K562 (cell line): ENCODE results near the gene TTC28. TPM values are rescaled to one million over a fixed set of nuclear protein-coding genes. Genes with fewer than 3 reads are reported as not detected.

Experiments
- ATAC-seq: fragments of 200-7000 bp; cut with Tn5 transposase; 3 replicates; pipeline ENCODE4 v1.9.1; 2020; ENCODE audit warnings: moderate library complexity
- BruUV-seq: library from RNA; stranded (reverse); fragments of 400-500 nt; replicated peaks from 2 replicates; lab custom pipeline; 2021; lab: Mats Ljungman, UMichigan
- CTCF ChIA-PET: fragments of 300-600 bp; formaldehyde crosslinking; extraction: SDS; loops from one replicate; lab custom pipeline; 2021; ENCODE audit warnings: low intra/inter-chr PET ratio; lab: Yijun Ruan, JAX
- POLR2A ChIA-PET: fragments of 300-600, 350-650 bp; sonication (Branson Sonifier 250); formaldehyde crosslinking; extraction: SDS; loops from one replicate; lab custom pipeline; 2021; ENCODE audit warnings: antibody characterized with exemption, inconsistent platforms; lab: Yijun Ruan, JAX
- DNase-seq, 4 experiments: peaks; one replicate each; pipeline versions ENCODE4 v3.0.0 to v3.0.0-alpha.2; 2011 to 2018; ENCODE audit warnings: low spot score in 3 of 4, mixed read lengths in 3 of 4; ENCODE audit errors: extremely low read depth in 1 of 4
- FAIRE-seq: peaks from 2 replicates; lab custom pipeline; 2011; peaks lifted over from hg19 to GRCh38; lab: Jason Lieb, UNC
- H2AFZ ChIP-seq: 2 replicates; pipeline ENCODE4 v1.6.0; 2011; ENCODE audit warnings: low read depth, low read length, control low read depth, inconsistent platforms
- H3K27ac ChIP-seq: fragments of 200-600 bp; 3 replicates; pipeline ENCODE4 v1.8.0; 2011; ENCODE audit warnings: low read depth, mild to moderate bottlenecking, control low read depth, inconsistent platforms, low read length, moderate library complexity, mixed read lengths; ENCODE audit errors: extremely low read depth
- H3K27me3 ChIP-seq, 2 experiments: fragments of 300-600 bp in 1 of 2; 2 replicates in 1 of 2; 3 replicates in 1 of 2; pipeline versions ENCODE4 v1.6.0 to v1.8.0; 2011; ENCODE audit warnings: inconsistent platforms in 2 of 2, low read length in 2 of 2, mild to moderate bottlenecking in 1 of 2, mixed read lengths in 1 of 2, moderate library complexity in 1 of 2; ENCODE audit not compliant: control insufficient read depth in 2 of 2, insufficient read depth in 2 of 2
- H3K36me3 ChIP-seq: fragments of 300-600 bp; 3 replicates; pipeline ENCODE4 v1.8.0; 2011; ENCODE audit warnings: mild to moderate bottlenecking, low read length, inconsistent platforms; ENCODE audit not compliant: control insufficient read depth, insufficient read depth
- H3K4me1 ChIP-seq, 2 experiments: fragments of 200-600 bp in 1 of 2; replicated peaks in 1 of 2; 2 replicates in 1 of 2; 3 replicates in 1 of 2; pipeline versions ENCODE4 v1.5.1 to v1.8.0; 2011; ENCODE audit warnings: inconsistent platforms in 2 of 2, low read length in 2 of 2, mild to moderate bottlenecking in 1 of 2, mixed read lengths in 1 of 2, moderate library complexity in 1 of 2; ENCODE audit not compliant: control insufficient read depth in 2 of 2, insufficient read depth in 2 of 2
- H3K4me2 ChIP-seq: 2 replicates; pipeline ENCODE4 v1.6.1; 2011; ENCODE audit warnings: low read length, control low read depth, inconsistent platforms, mixed read lengths; ENCODE audit not compliant: insufficient read depth
- H3K4me3 ChIP-seq: fragments of 200-600 bp; sonication (generic), shearing (Covaris generic); 2 replicates; pipeline ENCODE4 v1.5.1; 2016; ENCODE audit warnings: control low read depth, inconsistent platforms
- H3K79me2 ChIP-seq: fragments of 200-600 bp; 3 replicates; pipeline ENCODE4 v1.8.0; 2011; ENCODE audit warnings: low read length, inconsistent platforms; ENCODE audit not compliant: control insufficient read depth, insufficient read depth
- H3K9ac ChIP-seq, 2 experiments: 2 replicates each; pipeline versions ENCODE4 v1.6.0 to v1.6.1; 2011; ENCODE audit warnings: low read depth in 2 of 2, low read length in 2 of 2, control low read depth in 1 of 2, inconsistent platforms in 1 of 2, mild to moderate bottlenecking in 1 of 2, mixed read lengths in 1 of 2; ENCODE audit not compliant: insufficient read depth in 1 of 2
- H3K9me1 ChIP-seq: one replicate; pipeline ENCODE4 v1.6.0; 2011; ENCODE audit warnings: inconsistent platforms, mild to moderate bottlenecking, low read length, moderate library complexity; ENCODE audit not compliant: control insufficient read depth, insufficient read depth
- H3K9me3 ChIP-seq: replicated peaks from 2 replicates; pipeline ENCODE4 v1.5.1; 2011; ENCODE audit warnings: low read depth, low read length, inconsistent platforms; ENCODE audit not compliant: control insufficient read depth, insufficient read depth
- H4K20me1 ChIP-seq: replicated peaks from 2 replicates; pipeline ENCODE4 v1.6.1; 2011; ENCODE audit warnings: low read length, inconsistent platforms, mixed read lengths; ENCODE audit not compliant: control insufficient read depth, insufficient read depth
- ATF2 ChIP-seq: sonication (generic); formaldehyde crosslinking; IDR thresholded peaks from 2 replicates; pipeline ENCODE4 v1.8.1; 2022; ENCODE audit warnings: missing genetic modification reagents
- CBX5 ChIP-seq: IDR thresholded peaks from 2 replicates; pipeline ENCODE4 v1.6.1; 2014; ENCODE audit warnings: low read depth, borderline replicate concordance
- E4F1 ChIP-seq: fragments of 250-450 bp; sonication (Bioruptor Pico); IDR thresholded peaks from 2 replicates; pipeline ENCODE4 v1.5.0; 2021; ENCODE audit warnings: mild to moderate bottlenecking, borderline replicate concordance
- ELF4 ChIP-seq: fragments of 450-650 bp; formaldehyde crosslinking; IDR thresholded peaks from 2 replicates; pipeline ENCODE4 v1.4.0; 2022; ENCODE audit warnings: missing genetic modification characterization
- EP300 ChIP-seq: IDR thresholded peaks from 2 replicates; pipeline ENCODE4 v1.6.1; 2012; ENCODE audit warnings: low read length, improper control_type of control experiment
- NR4A1 ChIP-seq, 2 experiments: fragments of 250-450 bp in 1 of 2; fragments of 450-650 bp in 1 of 2; sonication (Bioruptor Pico) in 1 of 2; IDR thresholded peaks; 2 replicates each; pipeline versions ENCODE4 v1.4.0 to v1.6.1; 2016 to 2020; ENCODE audit warnings: mild to moderate bottlenecking in 2 of 2, missing compliant biosample characterization in 1 of 2, missing genetic modification characterization in 1 of 2, moderate library complexity in 1 of 2
- PHB ChIP-seq: fragments of 250-450 bp; sonication (Bioruptor Pico); IDR thresholded peaks from 2 replicates; pipeline ENCODE4 v1.5.0; 2021
- SREBF2 ChIP-seq: sonication (generic); formaldehyde crosslinking; IDR thresholded peaks from 2 replicates; pipeline ENCODE4 v1.4.0; 2020; ENCODE audit warnings: mild to moderate bottlenecking, missing genetic modification reagents
- ZNF639 ChIP-seq, 2 experiments: fragments of 200-800 bp in 1 of 2; sonication (Bioruptor generic) in 1 of 2; sonication (generic) in 1 of 2; formaldehyde crosslinking in 1 of 2; IDR thresholded peaks in 1 of 2; conservative IDR thresholded peaks in 1 of 2; 2 replicates each; pipeline versions ENCODE4 v1.5.0 to v1.6.1; 2016 to 2020; ENCODE audit warnings: missing compliant biosample characterization in 1 of 2, missing genetic modification characterization in 1 of 2, missing genetic modification reagents in 1 of 2
- WGBS: fragments of 100-300 bp; shearing (Covaris generic); methylation state at CpG from one replicate; pipeline ENCODE4 v1.1.6; 2016; ENCODE audit warnings: low coverage, mixed read lengths; ENCODE audit not compliant: insufficient coverage; ENCODE audit errors: missing lambda C conversion rate; 5-methylcytosine and 5-hydroxymethylcytosine counted together
- in situ Hi-C: fragments of 300-500 bp; cut with MboI; formaldehyde crosslinking; loops from 4 replicates; pipeline ENCODE4 v1.15.0; 2018; ENCODE audit warnings: inconsistent platforms, mixed read lengths
- intact Hi-C: fragments of 100-400 bp; cut with micrococcal nuclease; formaldehyde crosslinking; loops from 2 replicates; pipeline ENCODE4 v1.14.2; 2022
- polyA plus RNA-seq, 8 experiments: library from polyadenylated mRNA; depleted of rRNA in 4 of 8; stranded (reverse) in 5 of 8; unstranded in 3 of 8; fragments of >200 nt; fragmentation: Nextera tagmentation in 2 of 8; fragmentation: Illumina TruSeq in 1 of 8; extraction: Ambion mirVana in 2 of 8; extraction: Trizol in 1 of 8; gene quantifications; 2 replicates each; pipeline versions ENCODE4 v1.2.1 to v1.2.3, GENCODE V29; 2011 to 2014; ENCODE audit warnings: inconsistent platforms in 1 of 8, missing spikeins in 1 of 8
- total RNA-seq, 7 experiments: library from RNA; depleted of rRNA in 6 of 7; stranded (reverse); fragments of >200 nt in 6 of 7; fragmentation: Illumina TruSeq in 2 of 7; extraction: Trizol in 2 of 7; gene quantifications; 2 replicates each; pipeline versions ENCODE4 v1.2.1 to v1.2.3, GENCODE V29; 2011 to 2021; ENCODE audit warnings: low replicate concordance in 1 of 7
- TF ChIP-seq, protein P1 (sequence below): fragments of 250-450 bp; sonication (Bioruptor Pico); IDR thresholded peaks from 2 replicates; pipeline ENCODE4 v1.5.0; 2021; ENCODE audit warnings: mild to moderate bottlenecking, moderate library complexity

TTC28 gene
- total and polyA plus RNA-seq, 9 of the 15 experiments (the other 6 are each of a cell fraction or from before 2014, with no cell fraction given): 0.22 to 10.7 (median 3.1) TPM

- TF ChIP-seq E4F1 (CRISPR knock-in tag) (no peak), ZNF639 (CRISPR knock-in tag; conservative IDR thresholded peaks at IDR 0.05 in 1 of 2, IDR thresholded peaks at IDR 0.05 in 1 of 2) (no peak), ELF4 (no peak), EP300 (no peak)
These were observed 85.4 kb downstream of the TTC28 start (continued) for GRCh38 chr22:28594076-28594796.

DNA sequence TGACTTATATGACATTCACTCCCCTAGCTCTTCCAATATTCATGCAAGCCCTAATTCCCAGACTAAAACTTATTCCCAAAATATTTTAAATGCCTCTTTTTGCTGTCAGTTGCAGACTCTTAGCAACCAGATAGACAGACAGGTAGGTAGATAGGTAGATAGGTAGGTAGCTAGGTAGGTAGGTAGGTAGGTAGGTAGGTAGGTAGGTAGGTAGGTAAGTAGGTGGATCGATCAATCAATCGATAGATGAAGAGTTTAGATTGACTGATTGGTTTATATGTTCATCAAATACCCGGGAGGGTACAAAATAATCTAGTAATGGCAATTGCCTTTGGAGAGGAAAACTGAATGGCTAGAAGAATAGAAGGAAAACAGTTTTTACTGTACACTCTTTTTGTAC is 86.3 kb downstream of the TTC28 start:
- Histone ChIP-seq H3K27ac (no peak overlapping the region), H3K36me3 (no peaks in the 10 kb centered on the region), H2AFZ (no peak overlapping the region), H3K9me1 (no peaks in the 10 kb centered on the region), H3K79me2 (no peaks in the 10 kb centered on the region), H3K9ac (no peak overlapping the region), H3K9me3 (no peaks in the 10 kb centered on the region), H4K20me1 (no peaks in the 10 kb centered on the region), H3K4me2 (no peak overlapping the region), H3K4me3 (no peak overlapping the region), H3K4me1 (peaks cover 0 to 3% of the 10 kb centered on the region in 2 experiments; a peak in 1 of 5 replicates), H3K27me3 (no peaks in the 10 kb centered on the region)
- in situ Hi-C loops: loop anchor here (10.0 to 25.0 kb wide), 2 partner anchors 568 to 706 kb away; no protein-coding TSS in a partner anchor
- DNase-seq (no peak), FAIRE-seq (no peak), ATAC-seq (no peak)
- WGBS: 78% methylated on average over 3 of the region's 3 CpGs
- CTCF ChIA-PET: interaction anchor here (1.5 kb wide), 1 partner anchor 540 kb away, joined by 4 read pairs; no protein-coding TSS in a partner anchor
- no TSS peak for BruUV-seq
- POLR2A ChIA-PET: no interaction called here
- intact Hi-C loops: loop anchor here (5.0 to 10.0 kb wide), 2 partner anchors 151 to 348 kb away; no protein-coding TSS in a partner anchor
- TF ChIP-seq PHB (CRISPR knock-in tag) (no peak), SREBF2 (no peak), NR4A1 (CRISPR knock-in tag; IDR thresholded peaks at IDR 0.05) (no peak), NR4A1 (tag; IDR thresholded peaks at IDR 0.05) (no peak), ATF2 (CRISPR knock-in tag) (no peak), CBX5 (no peak)
- TF ChIP-seq, protein P1, sequence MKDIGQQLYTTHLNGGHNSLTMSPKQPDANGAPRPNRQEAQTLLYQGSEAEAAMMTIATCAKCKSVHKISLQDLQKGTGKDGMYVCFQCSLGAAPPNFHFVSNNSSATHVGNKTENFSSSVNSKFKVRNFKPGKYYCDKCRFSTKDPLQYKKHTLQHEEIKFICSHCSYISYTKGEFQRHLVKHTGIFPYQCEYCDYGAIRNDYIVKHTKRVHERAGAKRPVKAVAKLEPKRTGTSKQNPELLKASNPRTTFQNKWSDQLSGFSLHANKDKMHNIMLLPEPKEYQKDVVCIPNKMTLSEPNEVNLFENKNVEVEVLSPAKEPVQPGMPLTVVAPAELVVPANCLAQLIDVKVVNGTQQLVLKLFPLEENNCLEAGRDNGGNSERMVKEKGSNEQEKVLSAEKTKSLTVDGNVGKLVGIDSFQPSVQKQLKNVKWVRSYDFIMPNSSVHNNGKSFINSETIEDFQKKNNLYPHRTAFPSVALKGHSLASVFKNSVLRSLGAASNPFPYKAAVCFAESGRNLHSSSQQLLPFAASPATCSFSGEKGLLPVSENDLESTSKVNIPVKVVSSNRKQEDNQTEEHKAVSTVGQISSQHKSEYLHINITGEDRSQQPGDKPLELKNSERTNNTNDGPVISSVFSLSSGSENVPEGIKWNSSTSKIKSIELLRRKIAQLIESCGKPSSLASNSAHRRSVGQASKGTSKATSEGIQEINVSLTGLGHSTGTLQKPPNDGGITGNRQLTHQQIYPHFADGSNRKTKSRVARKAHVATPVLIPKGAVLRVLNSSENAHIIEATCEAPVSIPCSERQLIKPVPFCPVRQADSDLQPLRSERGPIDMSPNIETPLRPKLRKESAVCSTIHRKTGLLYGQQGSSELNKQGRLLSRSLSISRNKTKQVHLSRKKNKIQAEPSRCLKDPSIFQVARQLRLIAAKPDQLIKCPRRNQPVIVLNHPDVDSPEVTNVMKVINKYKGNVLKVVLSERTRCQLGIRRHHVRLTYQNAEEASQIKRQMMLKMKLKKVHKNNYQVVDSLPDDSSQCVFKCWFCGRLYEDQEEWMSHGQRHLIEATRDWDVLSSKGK (CRISPR knock-in tag): no peak
